ENCODE measurements around the gene UBE2F. TPM values are rescaled to one million over a fixed set of nuclear protein-coding genes. Genes with fewer than 3 reads are reported as not detected.

UBE2F gene
- total and polyA plus RNA-seq, 2 of the 4 experiments (the other 2 are of a cell fraction) = 44.6 to 59.8 TPM

DNA sequence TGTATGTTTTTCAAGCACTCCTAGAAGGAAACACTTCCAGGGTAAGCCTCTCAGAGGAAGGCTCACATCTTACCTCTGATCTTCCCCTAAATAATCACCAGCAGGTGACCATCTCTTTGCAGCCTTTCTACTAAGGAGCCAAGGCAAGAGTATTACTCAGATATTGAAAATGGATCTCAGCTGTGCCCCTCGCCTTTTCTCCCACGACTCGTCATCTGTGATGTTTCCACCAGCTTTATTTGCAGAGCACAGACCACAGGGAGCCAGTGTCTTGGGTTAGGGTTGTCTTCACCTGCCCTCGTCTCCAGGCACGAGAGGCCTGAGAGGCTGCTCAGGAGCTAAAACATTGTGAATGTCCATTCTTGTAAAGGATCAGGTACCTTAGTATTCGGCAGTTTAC, 77.0 kb downstream of the UBE2F start:
- no peak overlapping the region for H2AK5ac ChIP-seq (ENCODE audit: low read depth, low read length)
- no peak overlapping the region for H4K91ac ChIP-seq (ENCODE audit: insufficient read depth, low read depth, low read length)
- no peak overlapping the region for H3K4me2 ChIP-seq (ENCODE audit: low read depth, low read length)
- no peak for DNase-seq
- no peak for TF ChIP-seq USF2 (IDR thresholded peaks at IDR 0.05; ENCODE audit: low read depth, low read length)
- TF ChIP-seq ELK1 (IDR thresholded peaks at IDR 0.05; ENCODE audit: borderline replicate concordance, low read depth, low read length) = no peak
- no peak for TF ChIP-seq NFE2L2 (IDR thresholded peaks at IDR 0.05; ENCODE audit: low read depth, low read length)
- TF ChIP-seq CHD1 (IDR thresholded peaks at IDR 0.05; ENCODE audit: low read depth, low read length) = no peak
- TF ChIP-seq CEBPB (IDR thresholded peaks at IDR 0.05; ENCODE audit: low read depth, low read length) = no peak
- no peak for TF ChIP-seq MXI1 (IDR thresholded peaks at IDR 0.05; ENCODE audit: borderline replicate concordance, low read depth, low read length)
- TF ChIP-seq RCOR1 (IDR thresholded peaks at IDR 0.05; ENCODE audit: insufficient replicate concordance, low read length) = no peak
- H3K9me1 ChIP-seq (ENCODE audit: insufficient read depth, low read length) = peaks cover 5% of the 10 kb centered on the region
- H3K9ac ChIP-seq (ENCODE audit: low read depth, low read length) = no peak overlapping the region
- H3K4me1 ChIP-seq (ENCODE audit: control insufficient read depth, insufficient read depth, low read length) = no peaks in the 10 kb centered on the region
- H2BK5ac ChIP-seq (ENCODE audit: low read depth, low read length, poor library complexity, severe bottlenecking) = no peak overlapping the region
- ChIA-PET CTCF (no interaction called here), POLR2A (ENCODE audit: unreplicated experiment) (no interaction called here)
- H3K14ac ChIP-seq (replicated peaks; ENCODE audit: low read depth, low read length) = no peak overlapping the region
- H4K5ac ChIP-seq (ENCODE audit: low read depth, low read length) = no peak overlapping the region
- no peak overlapping the region for H3K27ac ChIP-seq (ENCODE audit: insufficient read depth, low read length)
- no peak overlapping the region for H3K56ac ChIP-seq (ENCODE audit: extremely low read depth, insufficient read depth, low read length)
- WGBS, 2 experiments (ENCODE audit: extremely low coverage in 2 of 2, insufficient read length in 1 of 2) = 96% methylated on average over 5 of the region's 6 CpGs; no CpG with 5 or more reads in 1 of the 2 experiments
- peaks cover 0 to 3% of the 10 kb centered on the region in 2 experiments; a peak in 1 of 4 replicates for H3K79me1 ChIP-seq (ENCODE audit: low read depth in 1 of 2, low read length in 2 of 2)
- no peak overlapping the region for H4K8ac ChIP-seq (ENCODE audit: low read depth in 2 of 2, low read length in 2 of 2)
- 0 out of 2 replicates have a peak, but pooled peaks cover 2% of the 10 kb centered on the region for H3K9me3 ChIP-seq (ENCODE audit: control insufficient read depth, insufficient read depth, low read length)
- no peaks in the 10 kb centered on the region for H4K20me1 ChIP-seq (ENCODE audit: insufficient read depth, low read length)
- H3K4me3 ChIP-seq (ENCODE audit: insufficient read depth, low read depth, low read length) = no peak overlapping the region
- peaks cover 34% of the 10 kb centered on the region for H3K36me3 ChIP-seq (ENCODE audit: control insufficient read depth, insufficient read depth, low read length)
- H2BK120ac ChIP-seq (ENCODE audit: low read depth, low read length) = no peak overlapping the region
- intact Hi-C loops (cut with micrococcal nuclease) = no loop called here
- no peak overlapping the region for H2BK15ac ChIP-seq (ENCODE audit: low read depth, low read length)
- dilution Hi-C loops (cut with HindIII; ENCODE audit: low sequenced_read_pairs, unreplicated experiment) = no loop called here
- H3K4ac ChIP-seq (ENCODE audit: low read depth, low read length) = no peak overlapping the region
- in situ Hi-C loops (cut with MboI; ENCODE audit: low sequenced_read_pairs) = no loop called here
- H3K27me3 ChIP-seq (ENCODE audit: control insufficient read depth, insufficient read depth, low read length) = no peaks in the 10 kb centered on the region
- no peak overlapping the region for H2AFZ ChIP-seq (replicated peaks; ENCODE audit: low read length, poor library complexity)
- no peak overlapping the region for H2BK20ac ChIP-seq (ENCODE audit: low read depth, low read length)
- no TSS peak for BruUV-seq (replicated peaks)
- no peak overlapping the region for H3K18ac ChIP-seq (ENCODE audit: low read depth, low read length)
- no peak for ATAC-seq (ENCODE audit: low read depth)
- H3K23ac ChIP-seq (ENCODE audit: low read depth, low read length) = no peak overlapping the region
- H2AK9ac ChIP-seq (replicated peaks; ENCODE audit: low read depth, low read length, poor library complexity) = no peak overlapping the region
